CD4-positive, alpha-beta T cell treated with Interleukin-17A for 1 hour (primary cell): Measurements from ENCODE around the gene AFAP1.

Experiments
- DNase-seq: peaks from one replicate; pipeline ENCODE4 v3.0.0-alpha.2; 2020

AFAP1 gene

DNA sequence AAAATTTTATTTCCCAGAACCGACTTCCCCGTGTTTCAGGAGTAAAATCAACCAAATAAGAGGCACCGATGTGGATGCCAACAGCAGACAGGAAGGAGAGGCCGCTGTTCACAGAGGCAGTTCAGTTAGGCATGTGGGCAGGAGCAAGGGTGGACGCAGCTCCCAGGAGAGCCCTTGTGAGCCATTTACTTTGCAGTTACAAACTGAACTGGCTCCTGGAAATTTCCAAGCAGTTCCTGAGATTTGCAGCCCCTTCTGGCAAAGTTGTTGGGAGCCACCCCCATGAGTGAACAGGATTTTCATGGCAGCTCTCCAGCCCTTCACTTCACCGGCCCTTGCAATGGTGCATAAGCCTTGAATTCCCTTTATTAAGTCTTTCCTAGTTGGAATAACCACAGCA lies 189.1 kb downstream of the AFAP1 start:
- no peak for DNase-seq

DNA sequence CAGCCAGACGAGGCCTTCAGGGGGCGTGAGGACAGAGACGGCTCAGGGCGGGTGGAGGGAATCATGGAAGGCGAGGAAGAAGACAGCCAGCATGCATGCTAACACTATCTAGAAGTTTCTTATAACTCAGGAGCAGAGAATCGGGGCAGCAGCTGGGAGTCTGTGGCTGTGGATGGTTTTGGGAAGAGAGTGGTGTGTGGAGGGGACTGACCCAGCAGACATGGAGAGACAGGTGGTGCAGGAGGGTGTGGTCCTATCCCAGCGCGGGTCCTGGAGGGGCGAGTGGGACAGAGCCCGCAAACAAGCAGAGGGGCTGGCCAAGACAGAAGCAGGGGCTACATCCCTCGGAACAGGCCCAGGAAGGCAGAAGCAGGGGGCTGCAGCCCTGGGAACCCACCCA lies 192.1 kb downstream of the AFAP1 start:
- DNase-seq = no peak

- DNase-seq = no peak
Measured at GRCh38 chr4:7747062-7747385, 192.6 kb downstream of the AFAP1 start.

DNA sequence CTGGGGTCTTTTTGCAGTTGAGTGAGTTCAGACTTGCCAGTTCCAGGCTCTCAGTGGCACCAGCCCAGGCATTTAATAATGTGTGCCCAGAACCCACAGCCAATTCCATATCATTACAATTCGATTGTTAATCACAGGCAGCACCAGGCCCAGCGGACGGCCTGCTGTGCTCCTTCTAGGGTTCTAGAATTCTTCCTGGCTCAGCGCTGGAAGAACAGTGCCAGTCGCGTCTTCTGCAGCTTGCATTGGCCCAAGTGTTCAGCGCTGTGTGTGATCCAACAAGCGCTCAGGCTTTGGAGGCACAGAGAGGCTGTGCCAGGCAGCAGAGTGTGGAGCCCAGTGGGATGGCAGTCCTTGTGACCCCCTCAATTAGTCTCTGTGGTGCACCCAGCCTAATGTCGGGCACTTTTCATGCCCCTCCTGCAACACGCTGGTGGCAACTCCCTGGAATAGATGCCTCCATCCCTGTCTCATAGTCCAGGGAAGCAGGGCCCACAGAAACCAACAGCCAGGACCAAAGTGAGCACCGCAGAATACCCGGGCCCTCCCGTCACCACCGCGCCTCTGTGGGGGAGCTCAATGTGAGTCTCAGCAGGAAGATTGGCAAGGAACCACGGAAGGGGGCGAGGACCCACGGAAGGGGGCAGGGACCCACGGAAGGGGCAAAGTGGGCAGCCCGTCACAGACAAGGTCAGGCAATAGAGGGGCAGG lies 193.2 kb downstream of the AFAP1 start:
- DNase-seq = no peak

- DNase-seq = no peak
Measured at GRCh38 chr4:7745301-7745885, 194.3 kb downstream of the AFAP1 start.

DNA sequence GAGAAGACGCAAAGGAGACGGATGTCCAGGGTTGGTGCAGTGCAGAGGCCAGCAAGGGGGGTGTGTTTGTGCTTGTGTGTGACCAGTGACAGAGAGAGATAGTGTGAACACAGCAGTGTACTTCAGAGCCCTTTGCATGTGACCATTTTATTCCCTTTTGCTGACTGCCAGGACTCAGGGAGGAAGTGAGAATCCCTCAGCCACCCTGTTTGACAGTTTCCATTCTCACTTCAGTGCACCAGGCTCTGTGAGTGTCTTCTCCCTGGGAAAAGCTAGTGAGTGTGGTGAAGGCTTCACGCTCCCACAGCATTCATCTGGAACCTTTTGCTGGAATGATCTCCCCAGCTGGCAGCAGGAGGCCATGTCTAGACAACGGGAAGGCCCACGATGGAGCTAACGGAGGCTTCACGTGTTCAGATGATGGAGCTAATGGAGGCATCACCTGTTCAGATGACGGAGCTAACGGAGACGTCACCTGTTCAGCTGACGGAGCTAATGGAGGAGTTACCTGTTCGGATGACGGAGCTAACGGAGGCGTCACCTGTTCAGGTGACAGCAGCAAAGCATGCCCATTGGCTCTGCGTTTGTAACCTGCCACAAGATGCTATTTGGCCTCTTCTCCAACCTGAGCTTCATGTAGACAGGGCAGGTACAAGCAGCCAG lies 195.4 kb downstream of the AFAP1 start:
- no peak for DNase-seq

- DNase-seq = no peak
Measured at GRCh38 chr4:7742807-7743280, 196.8 kb downstream of the AFAP1 start.

GRCh38 chr4:7741946-7742806 lies 197.5 kb downstream of the AFAP1 start:
- DNase-seq = no peak

GRCh38 chr4:7740866-7741525 lies 198.7 kb downstream of the AFAP1 start:
- no peak for DNase-seq

- no peak for DNase-seq
Measured at GRCh38 chr4:7739918-7740865, 199.5 kb downstream of the AFAP1 start.

- no peak for DNase-seq
Measured at GRCh38 chr4:7739077-7739917, 200.4 kb downstream of the AFAP1 start.

DNA sequence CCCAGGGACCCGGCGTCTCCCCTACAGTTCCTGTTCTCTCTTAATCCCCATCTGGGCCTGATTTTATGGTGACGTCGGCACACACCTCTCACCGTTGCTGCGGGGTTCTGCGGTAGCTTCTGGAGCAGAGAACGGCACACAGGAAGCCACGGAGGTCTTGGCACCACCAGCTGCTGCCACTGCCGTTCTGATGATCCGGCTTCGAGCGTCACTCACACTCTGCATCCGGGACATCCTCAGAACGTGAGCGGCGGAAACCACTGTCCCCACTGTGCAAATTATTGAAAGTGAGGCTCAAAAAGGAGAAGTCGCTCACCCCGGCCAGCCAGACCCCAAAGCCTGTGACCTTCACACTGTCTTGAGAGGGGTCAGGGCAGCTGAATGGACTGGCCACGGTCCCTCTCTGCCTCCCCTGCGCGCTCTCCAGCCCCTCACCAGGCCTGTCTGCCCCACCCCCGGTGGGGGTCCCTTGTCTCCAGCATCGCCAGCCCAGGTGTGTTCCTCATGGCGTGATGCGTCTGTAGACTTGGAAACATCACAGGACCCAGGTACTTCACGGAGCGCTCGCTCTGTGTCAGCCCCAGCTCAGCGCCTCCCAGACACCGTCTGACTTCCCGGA lies 201.1 kb downstream of the AFAP1 start:
- DNase-seq = no peak

- DNase-seq = no peak
Measured at GRCh38 chr4:7737752-7738457, 201.8 kb downstream of the AFAP1 start.

- no peak for DNase-seq
Measured at GRCh38 chr4:7737268-7737645, 202.4 kb downstream of the AFAP1 start.

GRCh38 chr4:7736436-7737267 lies 203.0 kb downstream of the AFAP1 start:
- no peak for DNase-seq

DNA sequence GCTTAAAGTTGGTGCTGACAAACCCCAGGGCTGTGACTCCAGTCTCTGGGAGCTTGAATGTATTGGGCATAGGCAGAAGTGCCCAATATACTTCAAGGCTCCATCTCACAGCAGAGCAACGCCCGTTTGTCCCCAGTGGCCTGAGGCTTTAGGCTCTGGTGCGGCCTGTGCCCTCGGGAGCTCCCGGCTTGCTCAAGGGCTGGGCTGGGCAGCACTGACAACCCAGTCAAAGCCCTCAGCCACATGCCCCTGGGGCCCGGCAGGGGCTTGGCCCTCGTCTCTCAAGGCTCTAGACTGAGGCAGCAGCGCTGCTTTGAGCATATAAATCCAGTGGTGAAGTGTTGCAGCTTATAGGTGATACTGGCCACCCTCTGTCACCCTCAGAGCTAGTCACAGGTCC lies 203.7 kb downstream of the AFAP1 start:
- no peak for DNase-seq

DNA sequence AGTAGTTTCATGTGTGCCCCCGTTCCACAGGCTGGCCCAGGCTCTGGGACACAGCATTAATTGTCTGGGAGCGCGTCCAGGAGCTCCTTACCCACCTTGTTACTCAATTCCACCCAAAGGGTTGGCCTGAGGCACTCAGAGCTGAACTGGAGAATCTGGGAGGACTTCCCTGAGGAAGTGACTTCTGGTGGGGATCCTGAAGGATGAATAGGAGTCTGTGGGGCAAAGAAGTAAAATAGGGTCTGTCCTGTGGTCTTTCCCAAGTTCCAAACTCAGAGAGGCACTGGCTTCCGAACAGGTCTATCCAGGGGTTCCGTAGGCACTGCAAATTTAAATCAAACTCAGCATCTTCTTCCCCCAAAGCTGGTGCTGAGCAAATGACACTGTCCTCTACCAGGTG lies 204.3 kb downstream of the AFAP1 start:
- DNase-seq = no peak

GRCh38 chr4:7734651-7735260 lies 204.9 kb downstream of the AFAP1 start:
- no peak for DNase-seq
